GM19452 (cell line): Measurements from ENCODE around the gene DYDC2.
"Not testable (repeated sequence)": the region's sequence is repeated elsewhere in the genome, so short reads cannot be mapped to it uniquely, and the experiment has no call there.

ENCODE experiments used
- ATAC-seq: cut with Tn5 transposase; IDR thresholded peaks from one replicate; pipeline ENCODE4 v1.9.1; 2021; ENCODE audit not compliant: unreplicated experiment

Gene DYDC2, protein sequence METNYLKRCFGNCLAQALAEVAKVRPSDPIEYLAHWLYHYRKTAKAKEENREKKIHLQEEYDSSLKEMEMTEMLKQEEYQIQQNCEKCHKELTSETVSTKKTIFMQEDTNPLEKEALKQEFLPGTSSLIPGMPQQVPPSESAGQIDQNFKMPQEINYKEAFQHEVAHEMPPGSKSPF

GRCh38 chr10:80356563-80356988 lies at the start of gene DYDC2, which contains the start of gene DYDC1:
TSS of gene DYDC2 (plus strand) at chr10:80356781. CDS start at chr10:80362444, 5,663 bp downstream.
TSS of gene DYDC1 (minus strand) at chr10:80356755. CDS start at chr10:80352601, 4,154 bp downstream.
- ATAC-seq: peak; percentile 92

GRCh38 chr10:80313523-80313922 lies 43.1 kb upstream of the DYDC2 start:
- ATAC-seq: no peak

GRCh38 chr10:80315391-80315790 lies 41.2 kb upstream of the DYDC2 start:
- no peak for ATAC-seq

DNA sequence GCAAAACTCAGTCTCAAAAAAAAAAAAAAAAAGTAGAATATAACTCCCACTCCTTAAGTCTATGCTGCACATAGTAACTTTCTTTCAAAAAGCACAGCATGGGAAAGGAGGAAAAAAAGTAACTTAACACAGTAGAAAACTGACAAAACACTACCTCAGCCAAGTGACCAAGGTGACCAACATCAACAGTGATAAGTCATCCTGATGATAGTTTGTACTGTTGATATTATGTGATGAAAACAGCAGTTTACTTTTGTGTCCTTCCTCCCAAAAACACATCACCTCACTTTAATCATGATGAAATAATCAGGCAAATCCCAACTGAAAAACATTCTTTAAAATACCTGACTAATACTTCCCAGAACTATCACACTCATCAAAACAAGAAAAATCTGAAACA lies 37.8 kb upstream of the DYDC2 start:
- no peak for ATAC-seq

DNA sequence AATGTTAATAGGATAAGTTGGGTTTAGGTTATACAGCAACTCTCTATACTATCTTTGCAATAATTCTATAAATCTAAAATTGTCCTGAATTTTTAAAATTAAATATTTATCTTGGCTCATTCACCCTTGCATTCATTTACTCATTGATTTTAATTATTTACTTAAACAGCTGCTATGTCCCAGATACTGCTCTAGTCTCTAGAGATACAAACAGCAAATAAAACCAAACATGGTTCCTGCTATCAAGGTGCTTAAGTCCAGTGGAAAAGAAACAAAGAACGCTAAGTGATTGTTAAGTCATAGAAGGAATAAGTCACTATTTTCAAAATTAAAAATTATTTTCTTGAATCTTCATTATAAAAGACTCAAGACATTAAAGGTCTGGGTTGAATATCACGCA lies 37.3 kb upstream of the DYDC2 start:
- no peak for ATAC-seq

DNA sequence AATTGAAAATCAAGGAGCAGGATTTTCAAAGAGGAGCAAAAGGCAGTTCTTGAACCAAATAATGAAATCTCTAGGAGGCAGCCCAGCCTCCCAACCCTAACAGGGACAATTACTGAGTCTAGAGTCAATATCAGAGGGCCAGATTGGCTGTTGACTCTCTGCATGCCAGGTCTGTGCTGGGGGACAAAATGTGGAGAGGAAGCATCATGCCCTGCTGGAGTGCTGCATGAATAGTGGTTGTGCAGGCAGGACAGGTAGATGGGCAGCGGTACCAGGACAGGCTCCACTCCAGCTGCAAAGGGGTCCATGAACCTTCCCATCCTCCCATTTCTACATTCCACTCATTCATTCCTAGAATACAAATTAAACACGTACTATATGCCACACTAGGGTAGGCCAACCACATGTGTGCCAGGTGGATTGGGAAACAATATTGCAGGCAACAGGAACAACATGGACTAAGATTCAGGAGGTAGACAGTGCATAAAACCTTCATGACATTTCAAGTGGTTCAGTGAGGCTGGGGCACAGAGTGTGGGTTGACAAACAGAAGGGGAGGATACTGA lies 36.8 kb upstream of the DYDC2 start:
- no peak for ATAC-seq

- ATAC-seq: no peak
Measured at GRCh38 chr10:80320377-80320776, 36.2 kb upstream of the DYDC2 start.

GRCh38 chr10:80321183-80321582 lies 35.4 kb upstream of the DYDC2 start:
- no peak for ATAC-seq

GRCh38 chr10:80322158-80322557 lies 34.4 kb upstream of the DYDC2 start:
- no peak for ATAC-seq

DNA sequence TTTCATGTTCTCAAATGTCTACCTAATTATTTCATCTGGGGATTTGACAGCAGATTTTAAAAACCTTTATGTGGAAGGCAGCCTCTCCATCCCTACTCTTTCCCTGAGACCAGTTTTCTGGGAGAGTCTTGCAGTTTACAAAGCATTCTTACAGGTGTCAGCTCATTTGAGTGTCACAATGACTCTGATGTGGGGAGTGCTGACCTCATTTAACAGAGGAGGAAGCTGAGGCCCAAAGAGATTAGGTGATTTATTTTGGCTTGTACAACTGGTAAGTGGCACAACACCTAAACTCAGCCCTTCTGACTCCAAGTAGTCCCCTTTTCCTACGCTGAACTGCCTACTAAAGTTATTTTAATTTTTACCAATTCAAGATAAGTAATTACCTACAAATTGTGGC lies 33.9 kb upstream of the DYDC2 start:
- ATAC-seq: no peak

GRCh38 chr10:80323311-80323710 lies 33.3 kb upstream of the DYDC2 start:
- no peak for ATAC-seq

DNA sequence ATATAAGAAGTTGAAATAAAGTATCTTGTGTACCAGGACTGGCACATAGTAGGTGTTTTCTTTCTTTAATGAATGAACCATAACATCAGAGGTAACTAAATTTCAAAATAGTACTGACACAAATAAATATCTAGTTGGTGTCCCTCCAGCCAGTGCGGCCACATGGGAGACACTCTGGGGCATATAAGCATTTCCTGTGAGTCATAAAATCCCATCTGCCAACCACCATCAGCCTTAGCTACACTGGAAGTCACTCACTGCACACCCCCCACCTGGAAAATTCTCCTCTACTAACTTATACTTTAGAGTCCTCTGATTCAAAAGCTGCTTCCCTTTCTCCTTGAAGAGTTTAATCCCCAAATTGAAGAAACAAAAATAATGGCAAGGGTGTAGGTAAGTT lies 32.5 kb upstream of the DYDC2 start:
- no peak for ATAC-seq

DNA sequence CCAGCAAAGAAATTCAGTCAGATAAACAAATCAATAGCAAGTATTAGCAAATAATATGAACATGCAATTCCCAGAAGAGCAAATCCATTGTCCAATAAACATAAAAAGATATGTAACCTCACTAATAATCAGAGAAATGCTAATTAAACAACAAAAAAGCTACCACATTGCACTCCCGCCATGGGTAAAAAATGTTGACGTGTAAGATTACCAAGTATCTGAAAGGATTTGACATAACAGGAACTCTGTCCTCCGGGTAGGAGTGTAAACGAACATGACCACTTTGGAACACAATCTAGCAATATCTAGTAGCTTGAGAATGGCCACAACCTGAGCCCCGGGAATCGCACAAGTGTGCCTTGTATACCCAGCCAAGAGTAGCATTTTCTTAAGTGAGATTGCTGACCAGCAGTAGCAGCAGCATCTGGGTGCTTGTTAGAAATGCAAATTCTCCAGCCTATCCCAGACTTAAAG lies 31.7 kb upstream of the DYDC2 start:
- no peak for ATAC-seq

DNA sequence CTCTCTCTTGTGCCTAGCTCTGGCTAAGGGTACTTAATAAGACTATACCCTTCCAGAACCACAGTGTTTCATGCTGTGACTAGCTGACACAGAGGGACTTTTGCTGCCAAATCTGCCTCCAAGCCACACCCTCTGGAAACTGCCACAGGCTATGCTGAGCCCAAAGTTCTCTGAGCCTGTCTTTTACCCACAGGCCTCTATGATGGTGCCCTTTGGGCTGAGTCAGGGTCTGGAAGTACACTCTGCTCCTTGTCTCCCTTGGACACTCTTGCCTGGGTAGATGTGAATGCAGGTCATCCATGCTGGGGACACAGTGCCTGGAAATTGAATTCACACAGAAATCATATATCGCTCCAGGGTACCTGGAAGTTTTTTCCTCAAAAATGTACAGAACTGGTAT lies 22.6 kb upstream of the DYDC2 start:
- no peak for ATAC-seq

DNA sequence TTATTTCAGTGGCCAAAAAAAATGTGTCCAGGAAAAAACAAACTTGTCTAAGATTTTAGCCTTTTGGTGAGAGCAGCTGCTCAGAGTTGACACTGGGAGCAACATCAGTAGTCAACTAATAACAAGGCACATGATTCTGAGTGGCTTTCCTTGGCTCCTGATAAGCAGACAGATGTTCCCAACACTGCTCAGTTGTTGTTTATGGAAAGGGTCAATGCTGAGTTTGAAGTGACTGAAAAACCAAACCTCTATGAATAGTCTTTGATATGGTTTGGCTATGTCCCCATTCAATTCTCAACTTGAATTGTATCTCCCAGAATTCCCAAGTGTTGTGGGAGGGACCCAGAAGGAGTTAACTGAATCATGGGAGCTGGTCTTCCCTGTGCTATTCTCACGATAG lies 12.3 kb upstream of the DYDC2 start:
- no peak for ATAC-seq

- no peak for ATAC-seq
Measured at GRCh38 chr10:80344912-80345311, 11.7 kb upstream of the DYDC2 start.

DNA sequence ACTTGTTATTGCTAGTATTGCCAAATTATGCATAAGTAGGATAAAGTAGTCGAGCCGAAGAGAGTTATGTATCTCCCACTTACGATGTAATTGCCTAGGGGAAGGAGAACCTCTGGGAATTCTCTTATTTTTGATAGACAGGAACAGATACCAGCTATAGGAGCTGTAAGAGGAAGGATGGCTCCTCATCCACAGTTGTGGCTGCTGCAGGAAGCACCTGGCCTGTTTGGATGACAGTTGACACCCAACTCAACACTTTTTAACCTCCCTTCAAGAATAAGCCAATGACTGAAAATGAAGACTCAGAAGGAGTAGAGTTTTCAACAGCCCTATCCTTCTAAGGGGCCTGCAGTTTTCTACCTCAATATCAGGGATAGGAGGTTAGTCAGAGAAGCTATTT lies 6.3 kb upstream of the DYDC2 start:
- ATAC-seq: no peak

DNA sequence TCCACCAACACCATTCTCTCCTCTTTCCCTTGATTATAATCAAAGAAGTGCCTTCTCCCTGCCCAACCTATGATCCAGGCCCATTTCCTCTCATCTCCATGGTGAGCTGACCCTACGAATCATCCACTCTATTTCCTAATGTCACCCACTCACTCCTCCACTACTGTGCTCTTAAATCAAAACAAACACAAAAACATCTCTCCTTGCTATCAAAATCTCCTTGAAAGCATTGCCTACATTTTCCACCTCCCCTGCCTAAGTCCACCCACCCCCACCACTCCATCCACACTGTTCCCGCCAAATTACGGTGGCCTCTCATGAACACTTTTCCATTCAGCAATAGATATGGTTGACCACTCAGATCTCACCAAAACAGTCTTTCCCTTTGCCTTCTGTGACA lies 5.4 kb upstream of the DYDC2 start:
- no peak for ATAC-seq

DNA sequence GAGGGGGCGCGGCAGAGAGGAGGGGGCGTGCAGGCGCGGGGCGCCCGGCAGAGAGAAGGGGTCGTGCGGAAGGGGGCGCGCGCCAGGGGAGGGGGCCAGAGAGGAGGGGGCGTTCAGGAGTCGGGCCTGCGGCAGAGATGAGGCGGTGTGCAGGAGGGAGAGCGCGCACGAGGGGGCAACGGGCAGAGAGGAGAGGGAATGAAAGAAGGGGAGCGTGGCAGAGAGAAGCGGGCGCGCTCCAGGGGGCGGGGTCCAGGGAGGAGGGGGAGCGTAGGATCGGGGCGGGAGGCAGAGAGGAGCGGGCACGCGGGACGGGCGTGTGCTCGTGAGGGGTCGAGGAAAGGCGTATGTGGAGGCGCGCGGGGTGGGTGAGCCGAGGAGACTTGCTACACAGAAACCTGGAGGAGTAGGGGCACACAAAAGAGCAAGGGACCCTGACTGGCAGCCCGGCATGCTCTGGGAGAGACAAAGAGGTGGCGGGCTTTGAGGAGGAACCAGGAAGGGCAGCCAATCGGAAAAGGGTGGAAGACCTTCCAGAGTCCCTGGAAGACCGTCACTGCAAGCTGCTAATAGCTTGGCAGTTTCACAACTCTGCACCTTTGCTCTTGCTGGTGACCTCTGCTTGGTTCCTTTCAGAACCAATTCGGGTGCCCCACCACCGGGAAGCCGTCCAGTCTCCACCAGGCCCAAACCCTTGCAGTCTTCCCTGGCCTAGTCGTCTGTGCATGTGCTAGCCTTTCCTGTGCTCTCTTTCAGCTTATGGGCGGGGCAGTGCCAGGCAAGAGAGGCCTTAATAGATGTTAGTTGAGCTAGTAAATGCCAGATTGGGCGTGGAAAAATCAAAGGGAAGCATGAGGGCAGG lies 639 bp downstream of the DYDC2 start:
- no peak for ATAC-seq

DNA sequence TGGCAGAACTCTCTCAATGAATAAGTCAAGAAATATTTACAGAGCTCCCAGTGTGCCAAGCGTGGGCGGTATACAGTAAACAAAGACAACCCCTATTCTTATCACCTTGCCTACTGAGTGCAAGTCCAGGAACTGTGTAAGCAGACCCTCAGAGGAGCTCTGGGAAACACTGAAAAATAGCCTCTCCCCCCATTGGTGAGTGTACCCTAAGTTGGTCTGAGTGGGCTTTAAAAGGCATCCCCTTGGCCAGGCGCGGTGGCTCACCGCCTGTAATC lies 1.2 kb downstream of the DYDC2 start:
- no peak for ATAC-seq

- ATAC-seq: not testable (repeated sequence)
Measured at GRCh38 chr10:80358925-80359324, 2.3 kb downstream of the DYDC2 start.

DNA sequence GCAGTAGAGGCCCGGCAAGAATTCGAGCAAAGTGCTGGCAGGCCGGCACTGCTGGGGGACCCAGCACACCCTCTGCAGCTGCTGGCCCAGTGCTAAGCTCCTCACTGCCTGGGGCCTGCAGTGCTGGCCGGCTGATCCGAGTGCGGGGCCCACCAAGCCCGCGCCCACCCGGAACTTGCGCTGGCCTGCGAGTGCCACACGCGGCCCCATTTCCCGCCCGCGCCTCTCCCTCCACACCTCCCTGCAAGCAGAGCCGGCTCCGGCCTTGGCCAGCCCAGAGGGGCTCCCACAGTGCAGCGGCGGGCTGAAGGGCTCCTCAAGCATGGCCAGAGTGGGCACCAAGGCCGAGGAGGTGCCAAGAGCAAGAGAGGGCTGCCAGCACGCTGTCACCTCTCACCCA lies 3.1 kb downstream of the DYDC2 start:
- no peak for ATAC-seq
